GM21825 (cell line): Measurements from ENCODE around the gene CBARP.
A peak's percentile ranks its signal among the peaks of the same experiment; 100 is the strongest.

Experiments
- ATAC-seq: cut with Tn5 transposase; IDR thresholded peaks from one replicate; pipeline ENCODE4 v1.9.1; 2021; ENCODE audit warnings: mild to moderate bottlenecking, moderate library complexity; ENCODE audit not compliant: unreplicated experiment

Gene CBARP

GRCh38 chr19:1266129-1266915 is 28.5 kb upstream of the CBARP start:
- peak; percentile 20 for ATAC-seq

- ATAC-seq: no peak
These were observed 27.9 kb upstream of the CBARP start for GRCh38 chr19:1265615-1266128.

GRCh38 chr19:1264801-1265614 is 27.2 kb upstream of the CBARP start:
- ATAC-seq: no peak

- ATAC-seq: no peak
These were observed 25.4 kb upstream of the CBARP start for GRCh38 chr19:1263188-1263587.

- ATAC-seq: no peak
These were observed 24.9 kb upstream of the CBARP start for GRCh38 chr19:1262623-1263123.

GRCh38 chr19:1261798-1262622 is 24.2 kb upstream of the CBARP start:
- no peak for ATAC-seq

- no peak for ATAC-seq
These were observed 23.7 kb upstream of the CBARP start for GRCh38 chr19:1261538-1261797.

- ATAC-seq: peak; percentile 48
These were observed 23.1 kb upstream of the CBARP start for GRCh38 chr19:1260749-1261537.

- peak; percentile 6 for ATAC-seq
These were observed 22.3 kb upstream of the CBARP start for GRCh38 chr19:1259876-1260748.

GRCh38 chr19:1259206-1259875 is 21.5 kb upstream of the CBARP start:
- peak; percentile 25 for ATAC-seq

- no peak for ATAC-seq
These were observed 21.0 kb upstream of the CBARP start for GRCh38 chr19:1258707-1259205.

GRCh38 chr19:1258163-1258492 is 20.3 kb upstream of the CBARP start:
- ATAC-seq: no peak

GRCh38 chr19:1257475-1258162 is 19.8 kb upstream of the CBARP start:
- ATAC-seq: no peak

GRCh38 chr19:1256646-1257474 is 19.1 kb upstream of the CBARP start:
- no peak for ATAC-seq

- ATAC-seq: no peak
These were observed 17.7 kb upstream of the CBARP start for GRCh38 chr19:1255186-1256161.

- ATAC-seq: no peak
These were observed 16.9 kb upstream of the CBARP start for GRCh38 chr19:1254530-1255185.
